ENCODE data around the gene CREB3L1. TPM values are rescaled to one million over a fixed set of nuclear protein-coding genes. Genes with fewer than 3 reads are reported as not detected.

CREB3L1 gene
- total and polyA plus RNA-seq, 2 of the 13 experiments (the other 11 are each of a cell fraction or from before 2014, with no cell fraction given), result not detected

GRCh38 chr11:46333394-46333947, 56.0 kb downstream of the CREB3L1 start:
- peak overlapping the region in 2 of 3 experiments; percentile 39 to 65; a peak in 4 of 6 replicates for H3K4me3 ChIP-seq (replicated peaks in 1 of 3; ENCODE audit: insufficient read depth in 1 of 3, low read depth in 2 of 3, low read length in 3 of 3)
- ChIA-PET POLR2A (no interaction called here), CTCF (ENCODE audit: low intra/inter-chr PET ratio, low total read pairs) (no interaction called here)
- ATAC-seq (peak; percentile 13), FAIRE-seq (no peak), DNase-seq (ENCODE audit: low spot score) (no peak)
- H3K9me3 ChIP-seq (ENCODE audit: low read length), result no peaks in the 10 kb centered on the region
- peaks cover 7% of the 10 kb centered on the region; the same call in 1 of the 2 replicates for H4K20me1 ChIP-seq (ENCODE audit: insufficient read depth, low read length)
- H3K4me2 ChIP-seq (ENCODE audit: low read depth, low read length), result peak overlapping the region; percentile 66
- no TSS peak for BruUV-seq (replicated peaks)
- no peaks in the 10 kb centered on the region for H3K36me3 ChIP-seq (replicated peaks in 1 of 2; ENCODE audit: control insufficient read depth in 1 of 2, insufficient read depth in 2 of 2, low read length in 2 of 2)
- no peak overlapping the region for H2AFZ ChIP-seq (ENCODE audit: low read length)
- H3K4me1 ChIP-seq (ENCODE audit: insufficient read depth, low read length), result 0 out of 2 replicates have a peak, but pooled peaks cover 4% of the 10 kb centered on the region
- H3K9ac ChIP-seq (ENCODE audit: insufficient read depth, low read depth, low read length), result no peak overlapping the region
- H3K27me3 ChIP-seq (ENCODE audit: control insufficient read depth in 1 of 2, insufficient read depth in 2 of 2, low read length in 2 of 2), result peaks cover 22 to 86% of the 10 kb centered on the region in 2 experiments
- TF ChIP-seq KAT8 (CRISPR knock-in tag; IDR thresholded peaks at IDR 0.05) (no peak), ZNF292 (CRISPR knock-in tag; IDR thresholded peaks at IDR 0.05; ENCODE audit: borderline replicate concordance, low read depth) (no peak), RORA (CRISPR knock-in tag; IDR thresholded peaks at IDR 0.05) (no peak), NFATC3 (CRISPR knock-in tag; IDR thresholded peaks at IDR 0.05) (no peak), FOXO1 (CRISPR knock-in tag; IDR thresholded peaks at IDR 0.05) (no peak), PRPF4 (IDR thresholded peaks at IDR 0.05; ENCODE audit: low read depth, low read length, poor library complexity, severe bottlenecking) (no peak), GABPA (IDR thresholded peaks at IDR 0.05; ENCODE audit: low read depth, low read length) (no peak), GABPA (CRISPR knock-in tag; IDR thresholded peaks at IDR 0.05; ENCODE audit: low read depth) (no peak), IRX3 (CRISPR knock-in tag; IDR thresholded peaks at IDR 0.05; ENCODE audit: borderline replicate concordance, low read depth) (0 out of 2 replicates have a peak, but pooled peaks have one; percentile 40), ZNF121 (CRISPR knock-in tag; IDR thresholded peaks at IDR 0.05) (no peak), PITX1 (CRISPR knock-in tag; IDR thresholded peaks at IDR 0.05) (no peak), MIER3 (CRISPR knock-in tag; IDR thresholded peaks at IDR 0.05; ENCODE audit: borderline replicate concordance) (no peak), ZNF776 (CRISPR knock-in tag; IDR thresholded peaks at IDR 0.05) (no peak), MTF2 (CRISPR knock-in tag; IDR thresholded peaks at IDR 0.05; ENCODE audit: borderline replicate concordance) (0 out of 2 replicates have a peak, but pooled peaks have one; percentile 3), CSRNP2 (CRISPR knock-in tag; conservative IDR thresholded peaks at IDR 0.05; ENCODE audit: low read depth) (no peak), BCLAF1 (IDR thresholded peaks at IDR 0.05) (no peak), SKI (IDR thresholded peaks at IDR 0.05; ENCODE audit: partially characterized antibody) (no peak), SUZ12 (IDR thresholded peaks at IDR 0.05; ENCODE audit: low read depth, low read length) (no peak), SOX13 (IDR thresholded peaks at IDR 0.05) (no peak), SOX13 (CRISPR knock-in tag; conservative IDR thresholded peaks at IDR 0.05 in 1 of 2, IDR thresholded peaks at IDR 0.05 in 1 of 2) (no peak), FOXM1 (CRISPR knock-in tag; IDR thresholded peaks at IDR 0.05) (no peak), HDAC6 (IDR thresholded peaks at IDR 0.05; ENCODE audit: low read depth, low read length) (no peak), EZH2 (conservative IDR thresholded peaks at IDR 0.05; ENCODE audit: low read depth, low read length) (0 out of 2 replicates have a peak, but pooled peaks have one; percentile 41)
- WGBS (ENCODE audit: low lambda C conversion rate), result 30% methylated on average over 4 of the region's 25 CpGs
- H3K27ac ChIP-seq (ENCODE audit: extremely low read length, insufficient read depth, low read length), result no peak overlapping the region
- intact Hi-C loops (cut with micrococcal nuclease; ENCODE audit: unreplicated experiment), result no loop called here
- no peaks in the 10 kb centered on the region for H3K79me2 ChIP-seq (ENCODE audit: insufficient read depth, low read length)
- in situ Hi-C loops (cut with HindIII; ENCODE audit: extremely low pct_ligation_motif_present, low pct_unique_long_range_greater_than_20kb), result no loop called here
